ENCODE measurements around the gene COPS8. TPM values are rescaled to one million over a fixed set of nuclear protein-coding genes. Genes with fewer than 3 reads are reported as not detected.

Gene COPS8
- total RNA-seq, 1 donor from 2014 or later, result 46.9 TPM

GRCh38 chr2:237043866-237044265, 41.8 kb upstream of the COPS8 start:
- H3K36me3 ChIP-seq, result no peaks in the 10 kb centered on the region
- TF ChIP-seq, protein P1, sequence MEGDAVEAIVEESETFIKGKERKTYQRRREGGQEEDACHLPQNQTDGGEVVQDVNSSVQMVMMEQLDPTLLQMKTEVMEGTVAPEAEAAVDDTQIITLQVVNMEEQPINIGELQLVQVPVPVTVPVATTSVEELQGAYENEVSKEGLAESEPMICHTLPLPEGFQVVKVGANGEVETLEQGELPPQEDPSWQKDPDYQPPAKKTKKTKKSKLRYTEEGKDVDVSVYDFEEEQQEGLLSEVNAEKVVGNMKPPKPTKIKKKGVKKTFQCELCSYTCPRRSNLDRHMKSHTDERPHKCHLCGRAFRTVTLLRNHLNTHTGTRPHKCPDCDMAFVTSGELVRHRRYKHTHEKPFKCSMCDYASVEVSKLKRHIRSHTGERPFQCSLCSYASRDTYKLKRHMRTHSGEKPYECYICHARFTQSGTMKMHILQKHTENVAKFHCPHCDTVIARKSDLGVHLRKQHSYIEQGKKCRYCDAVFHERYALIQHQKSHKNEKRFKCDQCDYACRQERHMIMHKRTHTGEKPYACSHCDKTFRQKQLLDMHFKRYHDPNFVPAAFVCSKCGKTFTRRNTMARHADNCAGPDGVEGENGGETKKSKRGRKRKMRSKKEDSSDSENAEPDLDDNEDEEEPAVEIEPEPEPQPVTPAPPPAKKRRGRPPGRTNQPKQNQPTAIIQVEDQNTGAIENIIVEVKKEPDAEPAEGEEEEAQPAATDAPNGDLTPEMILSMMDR (IDR thresholded peaks at IDR 0.05), result no peak
- no peak for TF ChIP-seq POLR2AphosphoS5 (IDR thresholded peaks at IDR 0.05; ENCODE audit: insufficient read depth in 1 of 2, low read depth in 1 of 2)
- TF ChIP-seq POLR2A (IDR thresholded peaks at IDR 0.05), result no peak
- no peak overlapping the region for H3K4me3 ChIP-seq
- no peak for DNase-seq (ENCODE audit: extremely low spot score in 2 of 2)
- no peaks in the 10 kb centered on the region for H3K9me3 ChIP-seq
- no peaks in the 10 kb centered on the region for H3K27me3 ChIP-seq
- H3K27ac ChIP-seq, result no peak overlapping the region
- intact Hi-C loops (cut with DNase I), result no loop called here
- no peaks in the 10 kb centered on the region for H3K4me1 ChIP-seq

GRCh38 chr2:237044281-237044680, 41.4 kb upstream of the COPS8 start:
- DNase-seq (ENCODE audit: extremely low spot score in 2 of 2), result no peak
- Histone ChIP-seq H3K9me3 (no peaks in the 10 kb centered on the region), H3K36me3 (no peaks in the 10 kb centered on the region), H3K4me3 (no peak overlapping the region), H3K27me3 (no peaks in the 10 kb centered on the region), H3K4me1 (no peaks in the 10 kb centered on the region), H3K27ac (no peak overlapping the region)
- TF ChIP-seq POLR2AphosphoS5 (IDR thresholded peaks at IDR 0.05; ENCODE audit: insufficient read depth in 1 of 2, low read depth in 1 of 2) (no peak), POLR2A (IDR thresholded peaks at IDR 0.05) (no peak)
- TF ChIP-seq, protein P1 (IDR thresholded peaks at IDR 0.05), result no peak
- intact Hi-C loops (cut with DNase I), result no loop called here

DNA sequence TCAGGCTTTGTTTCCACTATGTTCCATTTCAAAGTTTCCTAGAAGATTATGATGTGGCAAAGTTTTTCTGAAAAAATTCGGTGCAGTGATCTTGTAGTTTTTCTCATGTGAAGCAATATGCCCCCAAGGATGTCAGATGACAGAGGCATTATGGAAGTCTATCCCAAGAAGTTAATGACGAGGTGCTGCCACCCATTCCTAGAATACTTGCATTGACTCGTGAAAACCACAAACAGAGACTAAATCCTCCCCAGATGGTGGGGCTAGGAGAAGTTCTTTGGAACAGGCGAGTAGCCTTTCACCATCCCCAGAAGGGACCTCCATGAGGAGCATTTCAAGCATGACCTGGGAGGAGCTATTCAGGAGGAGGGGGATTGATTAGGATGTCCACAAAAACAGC, 40.2 kb upstream of the COPS8 start:
- intact Hi-C loops (cut with DNase I), result no loop called here
- Histone ChIP-seq H3K9me3 (no peaks in the 10 kb centered on the region), H3K4me3 (no peak overlapping the region), H3K27ac (no peak overlapping the region), H3K4me1 (no peaks in the 10 kb centered on the region), H3K36me3 (no peaks in the 10 kb centered on the region), H3K27me3 (no peaks in the 10 kb centered on the region)
- no peak for TF ChIP-seq POLR2AphosphoS5 (IDR thresholded peaks at IDR 0.05; ENCODE audit: insufficient read depth in 1 of 2, low read depth in 1 of 2)
- TF ChIP-seq POLR2A (IDR thresholded peaks at IDR 0.05), result no peak
- TF ChIP-seq, protein P1 (IDR thresholded peaks at IDR 0.05), result no peak
- no peak for DNase-seq (ENCODE audit: extremely low spot score in 2 of 2)

DNA sequence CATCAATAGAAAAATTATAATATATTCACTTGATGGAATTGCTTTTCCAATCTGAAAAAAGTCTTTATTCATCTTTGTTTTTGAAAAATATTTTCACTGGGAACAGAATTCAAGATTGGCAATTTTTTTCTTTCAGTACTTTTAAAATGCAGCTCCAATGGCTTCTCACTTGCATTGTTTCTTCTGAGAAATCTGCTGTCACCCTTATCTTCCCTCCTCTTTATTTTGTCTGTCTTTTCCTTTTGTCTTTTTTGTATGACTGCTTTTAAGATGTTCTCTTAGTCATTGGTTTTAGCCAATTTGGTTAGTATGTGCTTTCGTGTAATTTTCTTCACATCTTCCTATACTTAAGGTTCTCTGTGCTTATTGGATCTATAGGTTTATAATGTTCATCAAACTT, 37.1 kb upstream of the COPS8 start:
- Histone ChIP-seq H3K4me1 (no peaks in the 10 kb centered on the region), H3K9me3 (no peaks in the 10 kb centered on the region), H3K36me3 (no peaks in the 10 kb centered on the region), H3K27ac (no peak overlapping the region), H3K27me3 (no peaks in the 10 kb centered on the region), H3K4me3 (no peak overlapping the region)
- DNase-seq (ENCODE audit: extremely low spot score in 2 of 2), result no peak
- TF ChIP-seq, protein P1 (IDR thresholded peaks at IDR 0.05), result no peak
- TF ChIP-seq POLR2A (IDR thresholded peaks at IDR 0.05), result no peak
- TF ChIP-seq POLR2AphosphoS5 (IDR thresholded peaks at IDR 0.05; ENCODE audit: insufficient read depth in 1 of 2, low read depth in 1 of 2), result no peak
- intact Hi-C loops (cut with DNase I), result no loop called here

GRCh38 chr2:237051861-237052260, 33.8 kb upstream of the COPS8 start:
- no peaks in the 10 kb centered on the region for H3K4me1 ChIP-seq
- intact Hi-C loops (cut with DNase I), result no loop called here
- DNase-seq (ENCODE audit: extremely low spot score in 2 of 2), result peak in 1 of 2 donors; percentile 32

More at GRCh38 chr2:237051861-237052260, 33.8 kb upstream of the COPS8 start:
- no peak overlapping the region for H3K4me3 ChIP-seq
- no peaks in the 10 kb centered on the region for H3K36me3 ChIP-seq
- TF ChIP-seq POLR2A (IDR thresholded peaks at IDR 0.05) (no peak), POLR2AphosphoS5 (IDR thresholded peaks at IDR 0.05; ENCODE audit: insufficient read depth in 1 of 2, low read depth in 1 of 2) (no peak)
- TF ChIP-seq, protein P1 (IDR thresholded peaks at IDR 0.05), result no peak
- H3K27ac ChIP-seq, result no peak overlapping the region
- H3K27me3 ChIP-seq, result no peaks in the 10 kb centered on the region
- no peaks in the 10 kb centered on the region for H3K9me3 ChIP-seq
